ENCODE measurements around the gene FYB1.

The FYB1 gene

DNA sequence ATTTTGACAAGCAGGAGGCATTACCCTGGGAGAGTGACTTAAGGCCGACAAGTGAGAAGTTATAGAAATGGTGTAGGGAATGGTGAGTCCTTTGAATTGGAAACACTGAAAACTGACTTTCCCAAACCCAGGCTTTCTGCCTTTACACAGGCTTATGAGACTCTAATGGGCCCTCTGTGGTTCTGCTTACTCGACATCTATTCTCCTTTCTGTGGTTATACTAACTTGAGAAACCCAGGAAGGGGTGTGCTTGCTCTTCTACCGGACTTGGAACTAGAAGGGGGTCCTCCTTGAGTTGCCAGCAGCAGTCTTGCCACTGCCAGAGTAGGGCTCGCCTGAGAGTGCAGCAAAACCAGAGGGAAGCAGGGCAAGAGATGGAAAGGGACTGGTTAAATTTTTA, 63.3 kb downstream of the FYB1 start:
- no peak for DNase-seq

DNA sequence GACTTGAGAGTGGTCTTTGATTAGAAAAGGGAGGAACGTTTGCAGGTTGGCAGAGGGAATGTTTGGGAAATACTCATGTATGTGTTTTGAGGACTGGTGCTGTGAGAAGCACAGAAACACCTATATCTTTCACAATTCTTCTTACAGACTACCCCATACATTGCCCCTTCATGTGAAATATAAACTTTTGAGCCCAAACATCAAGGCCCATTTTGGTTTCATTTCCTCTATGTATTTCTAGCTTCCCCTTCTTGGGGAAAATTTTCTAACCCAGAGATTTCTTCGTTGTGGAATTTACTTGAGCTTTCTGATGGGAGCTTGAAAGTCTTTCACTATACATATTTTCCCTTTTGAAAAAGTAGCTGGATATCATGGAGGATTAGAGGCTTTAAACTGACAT, 67.6 kb downstream of the FYB1 start:
- no peak for DNase-seq

DNA sequence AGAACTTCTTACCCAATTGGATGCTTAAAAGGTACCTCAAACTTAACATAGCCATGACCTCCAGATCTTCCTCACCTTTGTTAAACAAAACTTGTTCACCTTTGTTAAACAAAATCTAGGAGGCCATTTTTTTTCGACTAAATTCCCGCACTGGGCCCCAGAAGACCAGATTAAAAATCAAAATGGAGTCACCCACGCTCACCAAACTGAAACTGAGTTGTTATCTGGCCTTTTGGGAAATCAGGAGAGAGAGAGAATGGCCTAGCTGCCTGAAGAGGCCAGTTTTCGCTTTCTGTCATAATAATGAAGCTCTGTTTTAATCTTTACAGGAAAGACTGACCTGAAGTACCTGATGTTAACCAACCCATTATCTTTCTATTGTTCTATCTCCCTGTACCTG, 69.4 kb downstream of the FYB1 start:
- DNase-seq = no peak

DNA sequence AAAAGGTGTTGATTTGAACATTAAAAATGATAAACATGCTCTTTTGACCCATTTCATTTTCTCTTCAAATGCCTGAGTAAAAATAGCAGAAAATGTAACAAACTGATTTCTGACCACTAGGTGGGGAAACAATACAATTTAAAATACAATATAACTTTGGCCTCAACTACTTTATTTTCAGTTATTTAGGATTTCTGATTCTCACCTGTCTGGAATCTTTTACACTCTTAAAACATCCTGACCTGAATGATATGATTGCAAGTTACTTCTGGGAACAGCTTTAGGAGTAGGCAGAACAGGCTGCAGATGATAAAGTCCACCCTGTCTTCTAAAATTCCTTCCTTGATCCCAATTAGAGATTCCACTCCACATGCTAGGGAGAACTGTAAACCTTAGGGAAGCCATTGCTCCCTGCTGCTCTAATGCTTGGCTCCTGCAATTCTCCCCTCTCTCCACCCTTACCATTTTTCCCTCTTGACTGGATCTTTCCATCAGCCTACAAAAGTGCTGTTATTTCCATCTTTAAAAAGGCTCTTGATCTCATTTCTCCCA, 70.3 kb downstream of the FYB1 start:
- DNase-seq = no peak

DNA sequence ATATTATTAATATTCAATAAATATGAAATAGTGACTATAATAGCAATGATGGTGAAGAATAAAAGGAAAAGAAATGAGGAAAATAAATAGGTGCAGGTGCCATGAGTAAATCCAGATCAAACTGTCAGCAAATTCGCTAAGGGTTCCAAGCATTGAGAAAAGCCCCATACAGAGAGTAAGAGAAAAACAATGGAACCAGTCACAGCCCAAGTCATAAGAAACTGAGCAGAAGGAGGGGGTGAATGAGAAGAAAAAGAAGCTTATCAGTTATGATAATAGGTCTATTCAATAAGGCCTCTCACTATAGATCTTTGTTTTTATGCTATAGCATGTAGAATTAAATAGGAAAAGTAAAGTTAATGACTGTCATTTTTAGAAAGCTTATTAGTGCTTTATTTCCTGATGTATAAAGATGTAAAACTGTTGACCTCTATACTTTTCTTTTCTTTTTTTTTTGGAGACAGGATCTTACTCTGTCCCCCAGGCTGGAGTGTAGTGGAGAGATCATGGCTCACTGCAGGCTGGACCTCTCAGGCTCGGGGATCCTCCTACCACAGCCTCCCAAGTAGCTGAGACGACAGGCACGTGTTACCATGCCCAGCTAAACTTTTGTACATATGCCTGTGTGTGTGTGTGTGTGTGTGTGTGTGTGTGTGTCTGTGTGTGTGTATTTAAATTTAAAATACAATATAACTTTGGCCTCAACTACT, 72.4 kb downstream of the FYB1 start:
- no peak for DNase-seq

DNA sequence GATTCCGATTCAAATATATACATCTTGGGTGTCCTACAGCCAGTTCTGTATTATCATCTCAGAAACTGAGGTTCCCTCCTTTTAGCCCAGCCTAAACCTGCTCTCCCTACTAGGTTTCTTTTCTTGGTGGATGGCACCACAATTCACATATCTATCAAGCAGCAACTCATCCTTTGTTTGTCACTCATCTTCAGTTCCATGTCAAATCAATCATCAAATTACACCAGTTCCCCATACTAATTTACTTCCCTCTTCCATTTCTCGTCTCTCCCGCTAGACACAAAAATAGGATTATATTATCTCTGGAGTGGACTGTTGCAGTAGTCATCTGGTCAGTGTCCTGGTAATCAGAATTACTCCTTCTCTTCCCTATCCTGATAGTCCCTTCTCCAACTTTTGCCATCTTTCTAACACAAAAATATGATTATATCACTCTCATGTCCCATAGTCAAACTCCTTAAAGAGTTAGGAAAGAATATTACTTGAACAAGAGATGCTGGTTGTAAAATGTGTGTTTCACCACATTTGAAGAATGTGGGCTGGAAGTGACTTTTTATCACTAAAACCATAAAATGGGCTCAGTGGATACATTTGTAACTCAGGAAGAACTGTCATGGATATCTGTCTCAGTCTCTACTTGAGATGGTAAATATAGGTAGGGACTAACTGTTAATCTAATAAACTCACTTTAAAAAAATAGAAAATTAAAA, 76.1 kb downstream of the FYB1 start:
- no peak for DNase-seq

DNA sequence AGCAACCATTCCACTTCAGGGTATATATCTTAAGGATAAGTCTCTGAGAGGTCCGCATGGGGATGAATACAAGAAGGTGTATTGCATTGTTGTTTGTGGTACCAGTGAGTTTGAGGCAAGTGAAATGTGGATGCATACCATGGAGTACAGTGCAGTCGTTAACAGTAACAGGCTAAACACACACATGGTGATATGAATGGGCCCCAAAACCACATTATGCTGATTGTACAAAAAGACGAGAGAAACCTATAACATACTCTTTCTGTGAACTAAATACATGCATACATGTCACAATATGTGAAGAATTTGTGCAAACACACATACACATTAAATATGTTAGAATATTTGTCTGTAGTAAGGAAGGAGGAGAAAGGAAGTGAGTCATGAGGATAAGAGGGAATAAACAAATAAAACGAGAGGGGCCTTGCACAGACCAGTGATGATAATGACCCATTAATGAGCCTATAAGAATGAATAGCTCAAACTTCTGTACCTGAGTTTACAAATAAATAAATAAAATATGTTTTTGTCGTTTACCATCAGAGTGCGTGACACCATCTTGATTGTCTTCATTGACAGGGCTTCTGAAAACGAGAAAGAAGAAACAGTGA, 78.7 kb downstream of the FYB1 start:
- DNase-seq = no peak

DNA sequence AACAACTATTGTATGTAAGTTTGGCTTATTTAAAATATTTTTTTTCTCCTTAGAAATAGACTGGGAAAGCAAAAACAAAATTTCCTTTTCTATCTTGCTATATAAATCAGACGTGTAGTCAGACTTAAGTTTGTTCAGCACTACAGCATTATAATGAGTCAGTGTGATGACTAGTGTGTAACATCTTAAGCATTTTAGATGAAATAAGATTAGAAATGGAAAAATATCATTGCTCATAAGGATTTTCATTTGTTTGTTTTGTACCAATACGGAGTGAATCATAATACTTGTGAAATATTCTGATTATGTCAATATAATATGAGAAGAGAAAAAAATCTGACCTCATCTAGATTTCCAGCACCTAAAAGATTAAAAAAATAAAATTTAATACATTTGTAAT, 80.5 kb downstream of the FYB1 start:
- no peak for DNase-seq

DNA sequence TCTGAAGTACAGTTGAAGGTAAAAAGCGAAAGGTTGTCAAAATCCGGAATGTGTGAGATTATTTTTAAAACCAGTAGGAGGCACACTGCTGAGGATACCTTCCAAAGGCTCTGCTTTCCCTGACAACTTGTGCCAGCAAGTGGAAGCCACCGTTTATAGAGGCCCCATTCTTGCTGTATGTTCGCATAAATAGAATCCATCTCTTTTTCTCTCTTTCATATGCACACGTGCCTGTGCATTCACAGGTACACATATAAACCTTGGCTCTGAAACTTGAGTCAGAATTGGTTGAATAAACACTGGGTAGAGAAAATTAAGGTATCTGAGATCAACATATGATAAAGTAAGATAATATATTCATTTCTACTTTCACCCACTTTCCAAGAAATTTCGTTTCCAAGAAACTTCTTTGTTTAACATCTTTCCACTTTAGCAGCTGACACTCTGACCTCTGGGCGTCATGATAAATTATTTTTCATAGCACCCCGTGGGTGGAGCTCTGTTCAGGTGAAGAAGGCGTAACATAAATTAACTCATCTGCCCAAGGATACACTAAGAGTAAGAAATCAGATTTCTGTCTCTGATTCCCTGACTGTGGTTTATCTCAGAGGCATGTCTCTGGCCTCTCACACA, 81.4 kb downstream of the FYB1 start:
- no peak for DNase-seq

DNA sequence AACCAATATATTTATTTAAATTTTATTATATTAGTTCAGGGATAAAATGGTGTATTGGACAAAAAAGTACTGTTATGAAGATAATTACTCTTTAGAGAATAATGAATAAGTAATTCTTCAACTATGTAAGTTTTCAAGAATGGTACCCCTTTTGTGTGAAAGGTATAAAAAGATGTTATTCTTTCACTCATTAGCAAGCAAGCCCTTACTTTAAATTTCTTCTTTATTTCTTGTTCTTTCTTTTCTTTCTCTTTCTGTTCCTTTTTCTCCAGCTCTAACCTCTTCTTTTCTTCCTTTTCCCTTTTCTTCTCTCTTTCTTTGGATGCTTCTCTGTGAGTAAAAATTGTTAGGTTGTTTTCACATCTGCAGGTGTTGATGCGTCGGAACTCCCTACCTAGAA, 82.0 kb downstream of the FYB1 start:
- no peak for DNase-seq

DNA sequence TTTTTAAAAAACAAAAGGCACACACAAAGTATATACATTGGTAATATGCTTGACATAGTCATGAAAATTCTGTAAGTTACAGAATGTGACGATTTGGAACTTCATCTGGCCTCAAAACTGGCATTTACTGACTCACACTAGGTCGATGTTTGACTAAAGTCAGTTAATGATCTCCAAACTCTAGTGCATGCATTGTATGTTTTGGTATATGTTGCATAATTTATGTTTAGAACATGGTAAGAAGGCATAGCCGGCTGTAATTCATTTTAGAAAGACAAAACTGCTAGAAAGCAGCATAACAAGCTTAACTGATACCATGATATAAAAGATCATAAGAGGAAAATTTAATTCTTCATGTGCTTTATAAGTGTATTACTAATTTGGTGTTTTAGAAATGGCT, 86.6 kb downstream of the FYB1 start:
- no peak for DNase-seq

DNA sequence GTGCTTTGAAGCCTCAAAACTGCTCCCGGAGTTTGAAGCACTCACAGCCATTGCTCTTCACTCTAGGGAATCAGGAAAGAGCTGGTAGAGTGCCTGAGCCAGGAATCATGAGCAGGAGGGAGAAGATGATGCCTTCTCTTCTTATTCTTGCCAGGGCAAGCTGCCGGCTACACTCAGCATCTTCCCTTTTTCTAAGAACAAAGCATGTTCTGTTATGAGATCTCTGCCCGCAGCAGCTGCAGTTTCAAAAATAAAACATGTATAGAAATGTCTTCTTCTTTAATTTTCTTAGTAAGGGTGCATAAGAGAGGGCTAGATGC, 87.3 kb downstream of the FYB1 start:
- DNase-seq = no peak

DNA sequence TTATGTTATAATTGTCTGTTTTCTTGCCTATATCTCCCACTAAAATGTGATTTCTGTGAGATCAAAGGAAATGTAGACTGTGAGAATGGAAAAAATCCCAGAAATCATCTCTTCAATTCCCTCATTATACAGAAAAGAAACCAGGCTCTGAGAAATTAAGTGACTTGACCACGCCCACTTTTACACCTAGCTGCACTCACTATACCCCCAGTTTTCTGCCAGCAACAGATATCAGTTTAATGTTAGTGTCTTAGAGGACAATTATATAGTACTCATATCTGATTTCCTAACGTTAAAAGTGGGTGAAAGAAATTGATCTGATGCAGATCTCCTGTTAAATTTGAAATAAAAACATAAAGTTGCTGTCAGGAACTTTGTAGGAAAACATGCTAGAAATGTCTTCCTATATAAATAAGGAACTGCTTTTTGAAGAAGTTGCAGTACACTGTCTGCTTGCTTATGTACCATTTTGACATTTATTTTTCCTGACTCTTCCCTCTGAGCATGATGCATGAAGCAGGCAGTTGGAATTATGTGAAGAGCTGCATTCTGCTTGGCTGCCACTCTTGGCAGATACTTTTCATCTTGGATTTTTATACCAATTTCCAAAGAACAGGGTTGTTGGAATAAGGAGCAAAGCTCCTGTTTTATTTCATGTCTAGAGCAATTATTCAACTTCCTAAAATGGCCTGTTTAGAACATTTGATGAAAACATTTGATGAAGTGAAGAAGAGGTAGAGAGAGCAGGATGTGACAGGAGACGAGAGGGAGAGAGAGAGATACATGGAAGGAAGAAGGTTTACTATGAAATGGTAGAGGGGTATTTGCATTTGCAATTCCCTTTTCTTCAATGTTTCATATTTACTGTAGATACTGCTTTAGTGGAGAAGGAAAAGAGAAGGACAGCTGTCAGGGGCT, 87.9 kb downstream of the FYB1 start:
- DNase-seq = no peak

DNA sequence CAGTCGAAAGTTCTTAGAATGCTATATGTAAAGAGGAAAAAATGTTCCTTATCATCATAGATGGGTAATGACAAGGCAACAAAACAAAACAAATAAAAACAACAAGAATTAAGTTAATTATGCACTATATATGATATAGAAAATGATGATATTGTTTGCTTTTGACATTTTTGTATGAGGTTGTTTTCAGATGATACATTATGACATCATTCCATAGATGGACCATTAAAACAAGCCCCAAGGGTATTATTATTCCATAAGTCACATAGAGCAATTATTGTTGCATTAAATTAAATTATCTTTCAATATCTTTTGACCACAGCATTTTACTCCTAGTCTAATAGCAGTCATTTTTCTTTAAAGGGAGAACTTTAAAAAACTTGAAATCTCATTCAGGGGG, 88.6 kb downstream of the FYB1 start:
- DNase-seq = no peak

DNA sequence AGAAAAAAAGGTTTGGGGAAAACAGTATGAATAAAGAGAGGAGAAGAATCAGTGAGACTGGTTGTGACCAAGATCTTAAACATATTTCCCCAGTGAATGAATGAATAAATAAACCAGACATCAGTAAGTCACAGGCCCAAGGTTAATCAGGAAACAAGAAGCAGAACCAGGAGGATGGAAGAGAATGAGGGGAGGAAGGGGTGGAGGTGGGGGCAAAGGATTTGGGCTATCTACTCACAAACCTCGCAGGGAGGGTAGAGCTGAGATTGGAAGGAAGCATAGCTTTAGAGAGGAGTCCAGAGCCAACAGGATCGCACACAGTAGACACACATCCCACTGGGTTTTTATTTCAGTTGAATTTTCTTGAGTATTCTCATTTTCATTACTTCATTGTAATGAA, 97.4 kb downstream of the FYB1 start:
- DNase-seq = no peak

DNA sequence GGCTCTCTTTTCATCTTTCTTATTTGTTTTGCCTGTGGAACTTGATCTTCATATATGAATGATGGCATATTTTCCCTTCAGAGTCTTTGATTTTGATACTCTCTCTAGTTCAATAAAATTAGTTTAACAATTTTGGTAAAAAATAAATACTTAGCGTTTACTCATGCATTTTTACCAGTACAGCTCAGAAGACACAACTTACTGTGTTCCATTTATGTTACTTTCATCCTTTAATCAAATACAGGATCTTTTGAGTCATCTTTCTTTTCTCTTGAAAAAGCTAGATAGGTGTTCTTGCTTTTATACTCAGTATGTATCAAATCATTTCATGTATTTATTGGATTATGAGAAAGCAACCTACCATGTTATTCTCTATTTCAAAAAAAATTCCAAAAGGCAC, 98.0 kb downstream of the FYB1 start:
- no peak for DNase-seq

DNA sequence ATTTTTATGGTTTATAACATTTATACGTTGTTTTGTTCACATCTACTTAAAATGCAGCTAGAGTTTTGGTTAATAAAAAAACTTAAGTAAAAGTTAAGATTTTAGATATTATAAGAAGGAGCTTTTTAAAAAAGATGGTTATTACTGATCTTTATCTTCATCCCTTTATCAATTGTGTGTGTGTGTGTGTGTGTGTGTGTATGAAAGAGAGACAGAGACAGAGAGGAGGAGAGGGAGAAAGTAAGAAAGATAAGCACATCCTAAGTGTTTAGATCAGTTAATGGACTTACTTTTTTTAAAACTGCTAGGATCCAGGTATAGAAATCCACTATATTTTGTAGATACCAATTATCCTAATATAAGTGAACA, 99.3 kb downstream of the FYB1 start:
- DNase-seq = no peak

DNA sequence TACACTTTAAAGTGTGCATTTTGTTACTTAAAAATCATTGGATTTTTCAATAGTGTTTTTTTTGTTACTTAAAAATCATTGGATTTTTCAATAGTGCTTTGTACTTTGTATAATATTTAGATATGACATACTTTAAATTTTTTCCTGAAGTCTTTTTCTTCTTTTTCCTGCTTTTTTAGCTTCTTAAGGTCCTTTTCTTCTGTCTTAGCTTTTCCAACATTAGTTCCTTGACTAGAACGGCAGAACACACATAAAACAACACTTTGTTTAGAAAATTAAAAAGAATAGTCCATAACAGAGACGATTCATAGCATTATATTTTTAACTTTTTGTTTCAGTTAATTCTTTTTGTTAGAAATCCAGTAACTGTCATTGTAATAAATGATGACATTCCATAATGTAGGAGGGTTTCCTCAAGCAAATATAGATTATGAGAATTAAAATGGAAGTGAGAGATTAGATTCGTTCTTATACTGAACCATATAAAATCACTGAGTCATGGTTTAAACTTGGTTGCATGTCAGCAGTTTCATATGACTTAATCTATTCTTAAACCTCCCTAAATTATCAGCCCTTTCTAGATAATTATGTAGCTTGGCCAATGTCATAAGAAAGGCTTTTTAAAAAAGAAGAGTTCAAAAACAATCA, 99.8 kb downstream of the FYB1 start:
- no peak for DNase-seq

DNA sequence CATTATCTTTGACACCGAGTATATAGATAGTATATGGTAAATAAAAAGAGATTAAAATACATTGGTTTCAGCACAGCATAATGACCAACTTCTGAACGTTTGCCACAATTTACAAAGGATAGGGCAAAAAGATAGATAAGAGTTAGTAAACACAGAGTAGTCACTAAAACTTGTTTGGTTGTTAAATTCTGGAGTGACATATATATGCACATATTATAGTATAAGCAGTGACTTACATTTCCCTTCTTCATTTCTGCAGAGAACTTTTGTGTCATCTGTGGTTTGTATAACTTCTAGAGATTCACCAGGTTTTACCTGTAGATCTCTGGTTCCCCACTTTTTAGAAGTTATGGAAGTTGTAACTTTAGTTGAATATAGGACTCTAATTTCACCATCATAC, 100.7 kb downstream of the FYB1 start:
- DNase-seq = no peak

DNA sequence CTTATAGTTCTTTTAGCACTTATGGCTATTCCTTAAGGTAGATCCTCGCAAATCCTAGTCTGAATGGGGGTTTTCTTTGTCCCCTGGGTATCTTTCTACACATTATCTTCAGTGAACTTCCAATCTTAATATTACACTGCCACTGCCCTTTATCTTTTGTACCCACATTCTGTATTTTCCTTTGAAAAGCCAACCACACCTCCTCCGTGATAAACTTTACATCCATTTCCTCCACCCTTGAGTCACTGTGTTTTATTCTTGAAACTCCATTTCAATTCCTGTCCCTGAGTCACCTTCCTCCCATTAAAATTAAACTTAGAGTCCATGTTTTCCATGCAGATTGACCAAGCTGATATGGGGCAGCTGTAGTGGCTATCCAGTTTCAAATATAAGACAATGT, 102.0 kb downstream of the FYB1 start:
- DNase-seq = no peak

DNA sequence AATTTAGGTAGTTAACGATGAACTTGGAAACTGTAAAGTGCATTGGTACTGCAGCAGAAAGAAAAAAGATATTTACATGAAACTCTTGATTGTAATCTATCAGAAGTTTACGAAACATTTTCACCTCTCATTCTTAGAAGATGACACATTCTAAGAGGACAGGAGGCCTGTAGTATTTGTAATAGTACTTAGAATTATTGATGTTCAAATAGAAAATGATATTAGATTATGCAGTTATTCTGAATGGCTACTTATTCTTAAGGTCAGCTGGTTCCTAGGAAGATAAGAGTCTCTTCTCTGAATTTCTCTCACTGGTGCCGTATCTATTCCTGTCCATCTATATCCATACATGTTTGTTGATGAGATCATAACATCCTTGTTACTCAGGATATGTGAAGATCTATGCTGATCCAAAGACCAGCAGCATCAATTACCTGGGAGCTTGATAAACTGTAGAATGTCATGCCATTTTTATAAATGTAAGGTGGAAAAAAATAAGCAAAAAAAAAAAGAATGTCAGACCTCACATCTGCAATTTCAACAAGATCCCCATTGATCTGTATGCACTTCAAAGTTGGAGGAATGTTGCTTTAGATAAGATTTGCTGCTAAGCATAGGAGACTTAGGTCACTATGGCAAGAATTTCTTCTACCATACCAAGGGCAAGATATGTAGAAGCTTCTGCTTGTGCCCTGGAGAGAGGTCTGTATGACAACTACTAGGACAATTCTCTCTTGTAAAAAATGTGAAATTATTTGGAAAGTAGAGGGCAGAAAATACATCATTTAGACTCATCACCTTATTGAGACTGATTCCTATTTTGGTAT, 102.8 kb downstream of the FYB1 start:
- DNase-seq = no peak

Measured in NCI-H1092 treated with DMSO at 0.1 percent for 48 hours (cell line).